Measurements from ENCODE around the gene TTLL12.

DNA sequence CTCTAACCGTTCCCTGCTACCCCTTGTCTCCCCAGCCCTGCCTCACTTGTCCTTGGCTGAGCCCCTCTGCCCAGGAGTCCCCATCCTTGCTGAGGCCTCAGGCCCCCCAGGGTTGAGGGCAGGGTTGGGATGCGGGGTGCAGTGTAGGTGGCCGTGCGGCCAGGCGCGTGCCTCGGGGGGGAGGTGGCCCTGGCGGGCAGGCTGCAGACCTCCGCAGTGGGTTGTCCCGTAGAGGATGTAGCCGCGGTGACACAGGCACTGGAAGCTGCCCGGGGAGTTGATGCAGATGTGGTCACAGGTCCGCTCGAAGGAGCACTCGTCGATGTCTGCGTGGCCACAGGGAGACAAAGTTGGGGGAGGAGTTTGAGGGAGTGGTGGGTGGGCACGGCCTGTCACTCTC, 41.9 kb upstream of the TTLL12 start:
- no peak for TF ChIP-seq CTCF (conservative IDR thresholded peaks at IDR 0.05)
- TF ChIP-seq EZH2 (IDR thresholded peaks at IDR 0.05; ENCODE audit: low read depth) = no peak
